Measurements from ENCODE around the gene WFDC11. TPM values are rescaled to one million over a fixed set of nuclear protein-coding genes. Genes with fewer than 3 reads are reported as not detected.

WFDC11 gene
- total and polyA plus RNA-seq, 2 donors from 2014 or later: not detected

GRCh38 chr20:45629496-45630100, 40.4 kb downstream of the WFDC11 start, which contains the start of gene WFDC10A:
WFDC10A (plus strand) TSS chr20:45629739; CDS start chr20:45629814, 75 bp downstream.
- TF ChIP-seq, protein P1, sequence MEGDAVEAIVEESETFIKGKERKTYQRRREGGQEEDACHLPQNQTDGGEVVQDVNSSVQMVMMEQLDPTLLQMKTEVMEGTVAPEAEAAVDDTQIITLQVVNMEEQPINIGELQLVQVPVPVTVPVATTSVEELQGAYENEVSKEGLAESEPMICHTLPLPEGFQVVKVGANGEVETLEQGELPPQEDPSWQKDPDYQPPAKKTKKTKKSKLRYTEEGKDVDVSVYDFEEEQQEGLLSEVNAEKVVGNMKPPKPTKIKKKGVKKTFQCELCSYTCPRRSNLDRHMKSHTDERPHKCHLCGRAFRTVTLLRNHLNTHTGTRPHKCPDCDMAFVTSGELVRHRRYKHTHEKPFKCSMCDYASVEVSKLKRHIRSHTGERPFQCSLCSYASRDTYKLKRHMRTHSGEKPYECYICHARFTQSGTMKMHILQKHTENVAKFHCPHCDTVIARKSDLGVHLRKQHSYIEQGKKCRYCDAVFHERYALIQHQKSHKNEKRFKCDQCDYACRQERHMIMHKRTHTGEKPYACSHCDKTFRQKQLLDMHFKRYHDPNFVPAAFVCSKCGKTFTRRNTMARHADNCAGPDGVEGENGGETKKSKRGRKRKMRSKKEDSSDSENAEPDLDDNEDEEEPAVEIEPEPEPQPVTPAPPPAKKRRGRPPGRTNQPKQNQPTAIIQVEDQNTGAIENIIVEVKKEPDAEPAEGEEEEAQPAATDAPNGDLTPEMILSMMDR (IDR thresholded peaks at IDR 0.05; ENCODE audit: borderline replicate concordance, extremely low read depth, insufficient read depth): peak; percentile 35
- FAIRE-seq: no peak
- Histone ChIP-seq H3K9ac (ENCODE audit: low read length in 3 of 3) (no peak within 1 kb of the TSS), H3K4me1 (ENCODE audit: control insufficient read depth in 2 of 3, insufficient read depth in 2 of 3, low read depth in 1 of 3, low read length in 3 of 3) (no peaks in the 10 kb centered on the region), H3K36me3 (ENCODE audit: control insufficient read depth in 2 of 3, insufficient read depth in 3 of 3, low read length in 3 of 3) (no peaks in the 10 kb centered on the region), H3K9me3 (ENCODE audit: control insufficient read depth in 2 of 3, insufficient read depth in 1 of 3, low read length in 3 of 3) (no peaks in the 10 kb centered on the region), H3K4me3 (ENCODE audit: low read length in 3 of 3) (no peak within 1 kb of the TSS), H3K27ac (ENCODE audit: low read depth in 2 of 2, low read length in 2 of 2) (no peak within 1 kb of the TSS), H3K27me3 (ENCODE audit: control insufficient read depth, insufficient read depth, low read length) (no peaks in the 10 kb centered on the region)
- DNase-seq: peak in 2 of 5 donors; percentile 22 to 44
- intact Hi-C loops (cut with DNase I): no loop called here

DNA sequence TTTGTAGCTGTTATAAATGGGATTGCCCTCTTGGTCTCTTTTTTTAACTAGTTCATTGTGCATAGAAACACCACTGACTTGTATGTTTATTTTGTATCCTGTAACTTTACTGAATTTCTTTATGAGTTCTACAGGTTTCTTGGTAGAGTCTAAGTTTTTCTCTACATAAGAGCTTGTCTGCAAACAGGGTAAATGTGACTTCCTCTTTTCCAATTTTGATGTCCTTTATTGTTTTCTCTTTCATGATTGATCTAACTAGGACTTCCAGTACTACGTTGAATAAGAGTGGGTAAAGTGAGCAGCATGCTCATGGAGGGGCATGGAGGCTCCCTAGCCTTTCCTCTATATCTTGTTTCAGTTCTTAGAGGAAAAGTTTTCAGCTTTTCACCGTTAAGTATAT, 43.5 kb downstream of the WFDC11 start:
- Histone ChIP-seq H3K27ac (ENCODE audit: low read depth in 2 of 2, low read length in 2 of 2) (no peak overlapping the region), H3K36me3 (ENCODE audit: control insufficient read depth in 2 of 3, insufficient read depth in 3 of 3, low read length in 3 of 3) (no peaks in the 10 kb centered on the region), H3K9ac (ENCODE audit: low read length in 3 of 3) (no peak overlapping the region), H3K4me3 (ENCODE audit: low read length in 3 of 3) (no peak overlapping the region), H3K27me3 (ENCODE audit: control insufficient read depth, insufficient read depth, low read length) (no peaks in the 10 kb centered on the region), H3K4me1 (ENCODE audit: control insufficient read depth in 2 of 3, insufficient read depth in 2 of 3, low read depth in 1 of 3, low read length in 3 of 3) (no peaks in the 10 kb centered on the region), H3K9me3 (ENCODE audit: control insufficient read depth in 2 of 3, insufficient read depth in 1 of 3, low read length in 3 of 3) (no peaks in the 10 kb centered on the region)
- DNase-seq (no peak), FAIRE-seq (no peak)
- TF ChIP-seq, protein P1 (IDR thresholded peaks at IDR 0.05; ENCODE audit: borderline replicate concordance, extremely low read depth, insufficient read depth): no peak
- intact Hi-C loops (cut with DNase I): no loop called here

- Histone ChIP-seq H3K4me3 (ENCODE audit: low read length in 3 of 3) (no peak overlapping the region), H3K4me1 (ENCODE audit: control insufficient read depth in 2 of 3, insufficient read depth in 2 of 3, low read depth in 1 of 3, low read length in 3 of 3) (no peaks in the 10 kb centered on the region), H3K9me3 (ENCODE audit: control insufficient read depth in 2 of 3, insufficient read depth in 1 of 3, low read length in 3 of 3) (no peaks in the 10 kb centered on the region), H3K27ac (ENCODE audit: low read depth in 2 of 2, low read length in 2 of 2) (no peak overlapping the region), H3K9ac (ENCODE audit: low read length in 3 of 3) (no peak overlapping the region), H3K27me3 (ENCODE audit: control insufficient read depth, insufficient read depth, low read length) (no peaks in the 10 kb centered on the region), H3K36me3 (ENCODE audit: control insufficient read depth in 2 of 3, insufficient read depth in 3 of 3, low read length in 3 of 3) (no peaks in the 10 kb centered on the region)
- intact Hi-C loops (cut with DNase I): no loop called here
- DNase-seq (peak in 1 of 5 donors; percentile 3), FAIRE-seq (no peak)
- TF ChIP-seq, protein P1 (IDR thresholded peaks at IDR 0.05; ENCODE audit: borderline replicate concordance, extremely low read depth, insufficient read depth): no peak
These were observed 48.4 kb downstream of the WFDC11 start for GRCh38 chr20:45621593-45621992.

DNA sequence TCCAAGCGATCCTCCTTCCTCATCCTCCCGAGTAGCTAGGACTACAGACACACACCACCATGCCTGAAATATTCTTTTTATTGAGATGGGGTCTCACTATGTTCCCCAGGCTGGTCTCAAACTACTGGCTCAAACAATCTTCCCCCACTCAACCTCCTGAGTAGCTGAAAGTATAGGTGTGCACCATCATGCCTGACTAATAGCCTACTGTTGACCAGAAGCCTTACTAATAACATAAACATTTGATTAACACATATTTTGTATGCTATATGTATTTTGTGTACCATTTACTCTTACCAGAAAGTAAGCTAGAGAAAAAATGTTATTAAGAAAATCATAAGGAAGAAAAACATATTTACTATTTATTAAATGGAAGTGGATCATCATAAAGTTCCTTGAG, 52.4 kb downstream of the WFDC11 start:
- Histone ChIP-seq H3K4me1 (ENCODE audit: control insufficient read depth in 2 of 3, insufficient read depth in 2 of 3, low read depth in 1 of 3, low read length in 3 of 3) (no peaks in the 10 kb centered on the region), H3K27ac (ENCODE audit: low read depth in 2 of 2, low read length in 2 of 2) (no peak overlapping the region), H3K27me3 (ENCODE audit: control insufficient read depth, insufficient read depth, low read length) (no peaks in the 10 kb centered on the region), H3K9me3 (ENCODE audit: control insufficient read depth in 2 of 3, insufficient read depth in 1 of 3, low read length in 3 of 3) (no peaks in the 10 kb centered on the region), H3K36me3 (ENCODE audit: control insufficient read depth in 2 of 3, insufficient read depth in 3 of 3, low read length in 3 of 3) (no peaks in the 10 kb centered on the region), H3K4me3 (ENCODE audit: low read length in 3 of 3) (no peak overlapping the region), H3K9ac (ENCODE audit: low read length in 3 of 3) (no peak overlapping the region)
- intact Hi-C loops (cut with DNase I): no loop called here
- TF ChIP-seq, protein P1 (IDR thresholded peaks at IDR 0.05; ENCODE audit: borderline replicate concordance, extremely low read depth, insufficient read depth): no peak
- FAIRE-seq (no peak), DNase-seq (no peak)

All from kidney (tissue), 14 donors.